Mesenchymal stem cell (in vitro differentiated cells and primary cell): Measurements from ENCODE around the gene HOXB2.

ENCODE experiments used
- DNase-seq: peaks from one replicate; pipeline ENCODE4 v3.0.0-alpha.2; 2013
- H2AFZ ChIP-seq: one replicate; pipeline ENCODE4 v1.6.1; 2013; ENCODE audit warnings: low read depth, mild to moderate bottlenecking, control low read depth, inconsistent platforms, low read length, moderate library complexity
- H2AK5ac ChIP-seq: 2 replicates; pipeline ENCODE4 v1.6.1; 2013; ENCODE audit warnings: low read length, moderate library complexity, mild to moderate bottlenecking, inconsistent platforms; ENCODE audit not compliant: severe bottlenecking
- H2BK120ac ChIP-seq: one replicate; pipeline ENCODE4 v1.6.1; 2013; ENCODE audit warnings: low read depth, mild to moderate bottlenecking, inconsistent platforms, low read length, moderate library complexity
- H2BK12ac ChIP-seq, 2 experiments: one replicate each; pipeline ENCODE4 v1.6.1; 2013; ENCODE audit warnings: inconsistent platforms in 2 of 2, low read length in 2 of 2, mild to moderate bottlenecking in 2 of 2, moderate library complexity in 2 of 2, control low read depth in 1 of 2
- H2BK15ac ChIP-seq: one replicate; pipeline ENCODE4 v1.6.1; 2013; ENCODE audit warnings: mild to moderate bottlenecking, low read depth, inconsistent platforms; ENCODE audit not compliant: poor library complexity, severe bottlenecking
- H2BK5ac ChIP-seq: 2 replicates; pipeline ENCODE4 v1.6.1; 2013; ENCODE audit warnings: low read depth, mild to moderate bottlenecking, low read length, control low read depth, inconsistent platforms; ENCODE audit not compliant: poor library complexity, severe bottlenecking
- H3K14ac ChIP-seq, 2 experiments: one replicate each; pipeline ENCODE4 v1.6.1; 2013; ENCODE audit warnings: inconsistent platforms in 2 of 2, low read length in 2 of 2, control low read depth in 1 of 2, mild to moderate bottlenecking in 1 of 2, moderate library complexity in 1 of 2
- H3K18ac ChIP-seq, 2 experiments: one replicate each; pipeline ENCODE4 v1.6.1; 2013; ENCODE audit warnings: inconsistent platforms in 2 of 2, low read length in 2 of 2, control low read depth in 1 of 2, low read depth in 1 of 2, mild to moderate bottlenecking in 1 of 2
- H3K23ac ChIP-seq, 2 experiments: one replicate each; pipeline ENCODE4 v1.6.1; 2013; ENCODE audit warnings: inconsistent platforms in 2 of 2, low read length in 2 of 2, mild to moderate bottlenecking in 2 of 2, moderate library complexity in 2 of 2, control low read depth in 1 of 2
- H3K27ac ChIP-seq: 2 replicates; pipeline ENCODE4 v1.5.1; 2013; ENCODE audit warnings: mild to moderate bottlenecking, moderate library complexity, low read length, control low read depth, inconsistent platforms; ENCODE audit not compliant: poor library complexity, severe bottlenecking
- H3K27me3 ChIP-seq, 2 experiments: 2 replicates each; pipeline versions ENCODE4 v1.6.1 to v1.7.0; 2013; ENCODE audit warnings: low read length in 2 of 2, mild to moderate bottlenecking in 2 of 2, moderate library complexity in 2 of 2, control low read depth in 1 of 2, inconsistent platforms in 1 of 2; ENCODE audit not compliant: control insufficient read depth in 1 of 2, insufficient read depth in 1 of 2
- H3K36me3 ChIP-seq, 2 experiments: 2 replicates each; pipeline versions ENCODE4 v1.6.1 to v1.7.0; 2013; ENCODE audit warnings: low read length in 2 of 2, control low read depth in 1 of 2, inconsistent platforms in 1 of 2, low read depth in 1 of 2, mild to moderate bottlenecking in 1 of 2; ENCODE audit not compliant: insufficient read depth in 2 of 2, control insufficient read depth in 1 of 2
- H3K4ac ChIP-seq, 2 experiments: one replicate each; pipeline ENCODE4 v1.6.1; 2013; ENCODE audit warnings: inconsistent platforms in 2 of 2, low read length in 2 of 2, mild to moderate bottlenecking in 2 of 2, moderate library complexity in 2 of 2, control low read depth in 1 of 2, low read depth in 1 of 2
- H3K4me1 ChIP-seq: 2 replicates; pipeline ENCODE4 v1.6.1; 2013; ENCODE audit warnings: low read depth, low read length, control low read depth; ENCODE audit not compliant: control insufficient read depth, insufficient read depth
- H3K4me2 ChIP-seq: 2 replicates; pipeline ENCODE4 v1.6.1; 2013; ENCODE audit warnings: low read length, mild to moderate bottlenecking, inconsistent platforms; ENCODE audit not compliant: poor library complexity, severe bottlenecking
- H3K4me3 ChIP-seq, 2 experiments: 2 replicates each; pipeline versions ENCODE4 v1.5.1 to v1.7.0; 2013; ENCODE audit warnings: low read length in 2 of 2, mild to moderate bottlenecking in 2 of 2, control low read depth in 1 of 2, low read depth in 1 of 2; ENCODE audit not compliant: insufficient read depth in 1 of 2
- H3K79me1 ChIP-seq: replicated peaks from 2 replicates; pipeline ENCODE4 v1.6.1; 2013; ENCODE audit warnings: mild to moderate bottlenecking, control low read depth, low read length, inconsistent platforms; ENCODE audit not compliant: poor library complexity, severe bottlenecking
- H3K9ac ChIP-seq: 2 replicates; pipeline ENCODE4 v1.7.0; 2013; ENCODE audit warnings: mild to moderate bottlenecking, low read length, moderate library complexity
- H3K9me3 ChIP-seq: 2 replicates; pipeline ENCODE4 v1.7.0; 2013; ENCODE audit warnings: mild to moderate bottlenecking, low read length; ENCODE audit not compliant: control insufficient read depth
- H4K8ac ChIP-seq: one replicate; pipeline ENCODE4 v1.6.1; 2013; ENCODE audit warnings: inconsistent platforms, mild to moderate bottlenecking, low read length, moderate library complexity
- H4K91ac ChIP-seq: one replicate; pipeline ENCODE4 v1.6.1; 2013; ENCODE audit warnings: mild to moderate bottlenecking, low read length, inconsistent platforms
- WGBS: methylation state at CpG from one replicate; pipeline ENCODE4 v1.1.7; 2013; ENCODE audit warnings: mixed read lengths; 5-methylcytosine and 5-hydroxymethylcytosine counted together

HOXB2 gene

GRCh38 chr17:48503747-48504146 lies 41.2 kb downstream of the HOXB2 start:
- Histone ChIP-seq H3K9me3 (no peaks in the 10 kb centered on the region), H2BK5ac (no peak overlapping the region), H3K79me1 (no peaks in the 10 kb centered on the region)

GRCh38 chr17:48502901-48503300 lies 42.0 kb downstream of the HOXB2 start:
- no peak overlapping the region for H3K23ac ChIP-seq
- no peak overlapping the region for H2BK5ac ChIP-seq
- H2BK15ac ChIP-seq: no peak overlapping the region
- no peaks in the 10 kb centered on the region for H3K79me1 ChIP-seq
- H3K4ac ChIP-seq: peak overlapping the region in 1 of 2 experiments; percentile 19
- H2BK120ac ChIP-seq: no peak overlapping the region
- H3K9me3 ChIP-seq: no peaks in the 10 kb centered on the region
- H3K27ac ChIP-seq: no peak overlapping the region
- H3K4me1 ChIP-seq: peaks cover 3% of the 10 kb centered on the region
- H2BK12ac ChIP-seq: peak overlapping the region; percentile 49 to 90
- no peaks in the 10 kb centered on the region for H3K36me3 ChIP-seq
- H3K4me3 ChIP-seq: no peak overlapping the region
- no peak overlapping the region for H3K9ac ChIP-seq
- H2AK5ac ChIP-seq: no peak overlapping the region
- H3K4me2 ChIP-seq: no peak overlapping the region
- no peak for DNase-seq
- H3K27me3 ChIP-seq: no peaks in the 10 kb centered on the region
- H3K18ac ChIP-seq: peak overlapping the region; percentile 52 to 64
- no peak overlapping the region for H2AFZ ChIP-seq
- no peak overlapping the region for H4K8ac ChIP-seq
- H4K91ac ChIP-seq: no peak overlapping the region
- no peak overlapping the region for H3K14ac ChIP-seq
- WGBS: 90% methylated on average over 3 of the region's 4 CpGs

More at GRCh38 chr17:48503747-48504146, 41.2 kb downstream of the HOXB2 start:
- peak overlapping the region; percentile 89 for H2BK15ac ChIP-seq
- WGBS: 12% methylated on average over 5 of the region's 5 CpGs
- no peak overlapping the region for H3K23ac ChIP-seq
- H2BK12ac ChIP-seq: peak overlapping the region in 1 of 2 experiments; percentile 41
- H4K8ac ChIP-seq: no peak overlapping the region
- H2AFZ ChIP-seq: no peak overlapping the region
- peak; percentile 83 for DNase-seq
- H3K18ac ChIP-seq: peak overlapping the region; percentile 72 to 83
- peak overlapping the region in 1 of 2 experiments; percentile 7 for H3K4ac ChIP-seq
- no peak overlapping the region for H3K9ac ChIP-seq
- no peak overlapping the region for H3K27ac ChIP-seq
- H3K4me2 ChIP-seq: no peak overlapping the region
- H3K36me3 ChIP-seq: no peaks in the 10 kb centered on the region
- no peak overlapping the region for H3K4me3 ChIP-seq
- no peak overlapping the region for H2BK120ac ChIP-seq
- H4K91ac ChIP-seq: no peak overlapping the region
- H3K4me1 ChIP-seq: peaks cover 3% of the 10 kb centered on the region
- H3K14ac ChIP-seq: no peak overlapping the region
- no peaks in the 10 kb centered on the region for H3K27me3 ChIP-seq
- H2AK5ac ChIP-seq: no peak overlapping the region

GRCh38 chr17:48502312-48502711 lies 42.6 kb downstream of the HOXB2 start:
- H3K27ac ChIP-seq: no peak overlapping the region
- H3K79me1 ChIP-seq: no peaks in the 10 kb centered on the region
- no peaks in the 10 kb centered on the region for H3K27me3 ChIP-seq
- H3K4ac ChIP-seq: peak overlapping the region in 1 of 2 experiments; percentile 47
- peak overlapping the region; percentile 57 for H2BK120ac ChIP-seq
- H3K4me2 ChIP-seq: no peak overlapping the region
- peak overlapping the region in 1 of 2 experiments; percentile 51 for H3K14ac ChIP-seq
- H2AK5ac ChIP-seq: no peak overlapping the region
- no peak overlapping the region for H4K8ac ChIP-seq
- peak overlapping the region; percentile 14 for H4K91ac ChIP-seq
- H3K36me3 ChIP-seq: no peaks in the 10 kb centered on the region
- no peak overlapping the region for H3K4me3 ChIP-seq
- no peak overlapping the region for H2BK15ac ChIP-seq
- no peak overlapping the region for H2BK5ac ChIP-seq
- H3K9me3 ChIP-seq: no peaks in the 10 kb centered on the region
- H3K18ac ChIP-seq: peak overlapping the region; percentile 37 to 52
- no peak overlapping the region for H3K9ac ChIP-seq
- H3K23ac ChIP-seq: no peak overlapping the region
- H2AFZ ChIP-seq: no peak overlapping the region
- peaks cover 3% of the 10 kb centered on the region for H3K4me1 ChIP-seq
- 86% methylated on average over 2 of the region's 2 CpGs for WGBS
- H2BK12ac ChIP-seq: peak overlapping the region; percentile 82 to 96
- DNase-seq: no peak

GRCh38 chr17:48500435-48501426 lies 44.2 kb downstream of the HOXB2 start:
- no peak overlapping the region for H2BK5ac ChIP-seq
- no peaks in the 10 kb centered on the region for H3K9me3 ChIP-seq
- peak overlapping the region; percentile 49 for H3K9ac ChIP-seq
- H3K4me1 ChIP-seq: peaks cover 3% of the 10 kb centered on the region
- no peak overlapping the region for H3K23ac ChIP-seq
- no peaks in the 10 kb centered on the region for H3K36me3 ChIP-seq
- H3K27ac ChIP-seq: no peak overlapping the region
- H2AK5ac ChIP-seq: no peak overlapping the region
- H3K27me3 ChIP-seq: no peaks in the 10 kb centered on the region
- H2AFZ ChIP-seq: no peak overlapping the region
- 23% methylated on average over 9 of the region's 12 CpGs for WGBS
- H3K4me3 ChIP-seq: no peak overlapping the region
- no peak overlapping the region for H2BK15ac ChIP-seq
- no peak overlapping the region for H2BK120ac ChIP-seq
- H3K4me2 ChIP-seq: no peak overlapping the region
- H4K8ac ChIP-seq: no peak overlapping the region
- H2BK12ac ChIP-seq: peak overlapping the region in 1 of 2 experiments; percentile 85
- no peak overlapping the region for H3K4ac ChIP-seq
- no peaks in the 10 kb centered on the region for H3K79me1 ChIP-seq
- DNase-seq: peak; percentile 86
- no peak overlapping the region for H3K14ac ChIP-seq
- H4K91ac ChIP-seq: no peak overlapping the region
- H3K18ac ChIP-seq: peak overlapping the region; percentile 54 to 63
